C4-2B (cell line): ENCODE measurements around the gene CD244.

Experiments
- CTCF ChIP-seq: fragments of 450-650 bp; conservative IDR thresholded peaks from 2 replicates; pipeline ENCODE4 v1.5.1; 2017; ENCODE audit warnings: mild to moderate bottlenecking
- ZFX ChIP-seq: fragments of 450-650 bp; IDR thresholded peaks from 2 replicates; pipeline ENCODE4 v1.6.1; 2017

GRCh38 chr1:160850993-160851392 is 11.7 kb downstream of the CD244 start:
- TF ChIP-seq CTCF (no peak), ZFX (no peak)
